Stimulated activated CD8-positive, alpha-beta memory T cell treated with anti-CD3 and anti-CD28 coated beads, Interleukin-7, amount 100 ng/mL, for 1 hour (primary cell): ENCODE results near the gene RBM47.

Source experiments
- DNase-seq, 2 donors: peaks; one replicate each; pipeline ENCODE4 v3.0.0-alpha.2; 2020; ENCODE audit warnings: low read depth in 2 of 2

RBM47 gene

DNA sequence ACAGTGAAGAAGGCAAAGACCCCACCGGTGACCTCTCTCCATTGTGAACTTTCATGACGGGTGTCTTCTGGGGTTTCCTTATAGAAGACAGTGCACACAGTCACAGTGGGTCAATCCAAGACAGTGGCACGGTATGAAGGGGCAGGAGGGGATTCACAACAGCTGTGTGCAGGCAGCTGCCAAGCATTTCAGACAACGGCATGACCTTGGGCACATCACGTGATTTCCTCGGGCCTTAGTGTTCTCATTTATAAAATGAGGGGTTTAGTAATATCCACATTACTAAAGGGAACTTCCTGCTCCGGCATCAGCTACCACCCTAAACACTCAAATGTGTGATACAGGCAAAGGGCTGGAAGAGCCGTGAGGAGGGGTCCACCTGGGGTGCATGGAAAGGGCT, 42.9 kb downstream of the RBM47 start:
- no peak for DNase-seq

DNA sequence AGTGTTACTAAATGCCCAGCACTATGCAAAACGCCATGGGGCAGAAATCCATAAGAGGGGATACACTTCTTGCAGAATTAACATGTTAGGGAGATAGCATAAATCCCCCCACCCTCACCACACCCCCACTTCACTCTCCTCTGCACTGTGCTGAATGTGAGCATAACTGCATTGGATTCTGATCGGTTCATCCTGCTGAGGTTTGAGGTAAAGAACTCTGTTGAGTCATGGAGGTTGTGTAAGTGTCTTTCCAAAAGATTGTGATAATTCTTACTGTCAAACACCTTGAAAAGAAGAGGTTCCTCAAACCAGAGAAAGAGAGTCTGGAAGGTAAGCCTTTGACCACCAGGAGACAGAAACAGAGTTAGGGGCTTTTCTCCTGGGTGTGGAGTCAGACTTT, 43.6 kb downstream of the RBM47 start:
- no peak for DNase-seq

DNA sequence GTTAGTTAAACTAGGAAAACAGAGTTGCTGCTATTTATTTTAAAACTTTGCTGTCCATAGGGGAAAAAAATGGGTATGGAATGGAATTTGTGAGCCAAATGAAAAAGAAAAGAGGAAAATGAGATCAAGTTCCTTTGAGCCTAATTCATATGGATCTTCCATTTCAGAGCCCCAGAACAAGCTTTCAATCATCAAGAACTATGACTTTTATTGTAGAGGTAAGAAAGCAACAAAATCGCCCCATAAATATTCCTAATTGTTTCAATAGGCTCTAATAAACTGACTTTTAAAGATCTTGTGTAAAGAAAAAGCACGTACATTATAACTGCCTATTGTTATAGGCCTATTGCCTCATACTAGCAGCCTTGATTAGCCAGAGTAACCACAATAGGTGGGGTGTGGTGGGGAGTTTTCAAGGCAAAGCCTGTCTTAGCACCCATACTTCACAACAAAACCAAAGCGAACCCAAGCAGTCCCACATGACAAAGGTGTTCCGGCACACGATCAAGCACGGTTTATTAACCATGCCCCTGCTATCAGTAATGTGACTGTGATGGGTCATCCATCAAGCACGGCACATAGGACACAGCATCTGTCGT, 44.4 kb downstream of the RBM47 start:
- no peak for DNase-seq

DNA sequence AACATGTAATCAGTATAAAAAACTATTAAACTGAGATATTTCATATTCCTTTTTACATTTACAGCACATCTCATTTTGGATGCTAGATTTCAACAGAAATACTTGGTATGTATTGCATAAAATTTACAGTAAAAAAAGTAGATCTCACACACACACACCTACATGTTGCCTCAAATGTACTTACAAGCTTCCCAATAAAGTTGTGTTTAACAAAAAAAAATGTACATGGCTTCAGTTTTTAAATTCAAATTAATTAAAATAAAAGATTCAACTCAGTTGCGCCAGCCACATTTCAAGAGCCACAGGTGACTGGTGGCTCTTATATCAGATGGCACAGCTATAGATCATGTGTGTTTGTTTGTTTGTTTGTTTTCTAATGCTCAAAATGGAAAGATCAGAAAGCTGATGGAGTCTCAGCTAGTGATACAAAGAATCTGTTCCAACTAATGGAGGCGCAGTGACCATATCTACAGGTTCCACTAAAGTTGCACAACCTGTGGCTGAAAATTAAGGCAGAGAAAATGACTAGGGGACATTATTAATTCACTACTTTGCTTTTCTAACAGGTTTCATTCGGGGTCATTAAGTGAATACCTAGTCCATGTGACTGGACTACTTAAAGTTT, 45.0 kb downstream of the RBM47 start:
- DNase-seq = no peak

DNA sequence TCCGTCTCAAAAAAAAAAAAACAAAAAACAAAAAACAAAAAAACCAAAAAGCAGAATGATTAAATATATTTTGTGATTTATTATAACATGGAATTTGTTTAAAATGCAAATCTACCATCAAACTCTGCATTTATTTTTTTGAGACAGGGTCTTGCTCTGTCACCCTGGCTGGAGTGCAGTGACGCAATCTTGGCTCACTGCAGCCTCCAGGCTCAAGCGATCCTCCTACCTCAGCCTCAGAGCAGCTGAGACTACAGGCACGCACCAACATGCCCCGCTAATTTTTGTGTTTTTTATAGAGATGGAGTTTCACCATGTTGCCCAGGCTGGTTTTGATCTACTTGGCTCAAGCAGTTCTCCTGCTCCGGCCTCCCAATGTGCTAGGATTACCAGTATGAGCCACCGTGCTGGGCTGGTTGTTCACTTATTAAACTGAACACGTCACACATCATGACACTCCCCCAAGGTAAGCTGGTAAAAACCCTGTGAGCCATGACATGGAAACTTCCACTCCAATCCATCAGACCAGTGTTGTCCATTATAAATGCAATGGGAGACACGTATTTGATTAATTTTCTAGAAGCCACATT, 45.7 kb downstream of the RBM47 start:
- DNase-seq = no peak

DNA sequence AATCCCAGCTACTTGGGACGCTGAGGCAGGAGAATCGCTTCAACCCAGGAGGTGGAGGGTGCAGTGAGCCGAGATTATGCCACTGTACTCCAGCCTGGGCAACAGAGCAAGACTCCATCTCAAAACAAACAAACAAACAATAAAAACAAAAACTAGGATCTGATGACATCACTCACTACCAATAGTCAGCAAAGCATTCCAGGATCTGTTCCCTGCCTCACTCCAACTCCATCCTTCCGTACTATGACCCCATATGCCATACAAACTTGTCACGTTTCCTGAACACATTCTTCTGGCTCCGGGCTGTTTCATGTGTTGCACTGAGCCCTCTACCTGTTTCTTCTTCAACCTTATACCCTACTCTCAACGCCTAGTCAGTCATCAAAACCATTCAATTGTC, 47.3 kb downstream of the RBM47 start:
- no peak for DNase-seq

DNA sequence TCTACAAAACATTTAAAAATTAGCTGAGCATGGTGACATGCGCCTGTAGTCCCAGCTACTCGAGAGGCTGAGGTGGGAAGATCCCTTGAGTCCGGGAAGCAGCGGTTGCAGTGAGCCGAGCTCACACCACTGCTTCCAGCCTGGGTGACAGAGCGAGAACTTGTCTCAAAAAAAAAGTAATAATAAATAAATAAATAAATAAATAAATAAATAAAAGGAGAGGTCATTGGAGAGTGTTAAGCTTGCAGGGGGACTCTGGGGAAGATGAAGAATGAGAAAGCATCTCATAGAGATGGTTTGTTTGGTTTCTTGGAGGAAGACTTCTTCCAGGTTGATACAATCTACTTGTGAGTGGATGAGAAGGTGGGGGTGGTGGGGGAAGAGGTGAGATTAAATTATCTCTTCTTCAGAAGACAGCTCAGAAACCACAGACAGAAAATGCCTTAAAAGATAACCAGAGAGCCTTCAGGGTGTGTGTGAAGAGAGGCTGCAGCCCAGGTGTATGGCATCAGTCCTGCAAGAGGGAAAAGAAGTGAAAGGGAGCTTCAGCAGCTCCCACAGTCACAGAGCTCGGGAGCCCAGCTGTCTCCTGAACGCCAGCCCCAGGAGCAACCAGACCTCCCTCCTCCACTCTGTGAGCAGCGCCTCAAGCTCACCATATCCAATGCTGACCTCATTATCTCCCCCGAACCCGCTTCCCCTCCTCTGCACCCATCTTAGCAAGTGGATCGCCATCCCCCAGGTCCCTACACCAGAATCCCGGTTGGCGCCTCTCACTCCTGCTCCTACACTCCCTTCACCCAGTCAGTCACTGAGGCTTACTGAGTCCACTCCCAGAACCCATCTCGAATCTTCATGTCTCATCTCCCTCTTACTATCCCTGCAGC, 48.2 kb downstream of the RBM47 start:
- no peak for DNase-seq

DNA sequence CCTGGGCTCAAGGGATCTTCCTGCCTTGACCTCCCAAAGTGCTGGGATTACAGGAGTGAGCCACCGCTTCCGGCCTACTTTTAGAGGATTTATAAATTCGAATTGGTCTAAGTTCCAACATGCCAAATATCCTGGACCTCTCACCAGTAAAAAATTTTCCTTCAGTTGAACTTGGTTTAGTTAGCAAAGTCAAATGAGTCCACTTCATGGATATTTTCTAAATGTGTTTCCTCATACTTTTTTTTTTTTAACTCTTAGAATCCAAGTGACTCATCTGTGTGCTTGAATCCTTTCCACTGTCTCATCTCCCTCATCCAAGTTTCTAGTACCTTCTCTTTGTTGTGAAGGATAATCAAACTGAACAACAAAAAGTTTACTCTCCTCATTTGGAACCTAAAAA, 49.7 kb downstream of the RBM47 start:
- no peak for DNase-seq

DNA sequence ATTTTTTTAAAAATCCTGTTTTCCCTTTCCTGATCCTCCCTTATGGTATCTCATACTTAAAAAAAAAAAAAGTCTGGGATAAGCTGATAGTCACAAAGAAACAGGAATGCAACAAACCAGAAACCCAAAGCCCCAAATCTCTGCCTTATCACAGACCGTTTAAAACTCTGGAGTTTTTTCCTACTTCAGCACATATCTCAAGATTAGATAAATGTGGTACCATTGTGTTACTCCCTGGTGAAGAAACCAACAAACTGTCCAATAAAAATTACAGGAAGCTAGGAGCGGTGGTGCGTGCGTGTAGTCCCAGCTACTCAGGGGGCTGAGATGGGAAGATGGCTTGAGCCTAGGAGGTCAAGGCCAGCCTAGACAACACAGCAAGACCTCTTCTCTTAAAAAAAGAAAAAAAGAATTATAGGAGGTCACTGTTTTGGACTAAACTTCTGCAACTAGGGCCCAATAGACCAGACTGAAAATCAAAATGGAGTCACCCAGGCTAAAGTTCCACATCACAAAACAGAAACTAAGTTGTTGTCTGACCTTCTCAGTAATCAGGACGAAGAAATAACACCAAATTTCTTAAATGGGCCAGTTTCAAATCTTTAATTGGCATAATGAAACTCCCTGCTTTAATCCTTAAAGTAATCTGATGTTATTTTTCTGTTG, 51.9 kb downstream of the RBM47 start:
- DNase-seq = no peak

DNA sequence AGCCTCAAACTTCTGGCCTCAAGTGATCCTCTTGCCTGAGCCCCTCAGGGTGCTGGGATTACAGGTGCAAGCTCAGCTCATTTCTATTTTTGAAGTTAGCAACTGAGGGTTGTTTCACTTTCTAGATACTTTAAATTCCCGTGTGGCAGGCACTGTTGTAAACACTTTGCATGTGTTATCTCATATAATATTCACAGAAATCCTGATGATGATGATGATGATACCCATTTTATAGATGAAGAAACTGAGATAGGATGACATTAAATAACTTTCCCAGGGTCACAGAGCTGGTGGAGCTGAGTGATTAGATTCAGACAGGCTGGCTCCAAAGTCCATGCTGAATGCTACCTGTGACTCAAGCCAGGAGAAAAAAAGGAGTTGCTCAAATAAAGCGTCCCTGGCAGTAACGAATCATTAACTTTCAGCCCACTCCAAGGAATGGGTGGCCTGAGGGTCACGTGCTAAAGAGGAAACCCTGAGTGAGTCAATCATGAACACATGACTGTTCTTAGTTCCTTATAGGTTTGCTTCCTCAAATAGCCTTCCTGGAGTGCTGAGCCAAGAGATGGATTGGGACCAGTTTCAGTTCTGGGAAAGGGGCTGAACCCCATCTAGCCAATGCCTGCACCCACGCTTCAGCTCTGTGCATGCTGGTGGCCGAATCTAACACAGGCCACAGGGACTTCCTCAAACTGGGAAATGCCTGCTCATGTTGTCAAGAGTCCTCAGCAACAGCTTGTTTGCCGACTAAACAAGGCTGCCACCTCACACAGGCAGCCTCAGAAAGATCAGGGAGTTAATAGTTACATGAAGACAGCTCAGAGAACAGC, 52.8 kb downstream of the RBM47 start:
- no peak for DNase-seq

DNA sequence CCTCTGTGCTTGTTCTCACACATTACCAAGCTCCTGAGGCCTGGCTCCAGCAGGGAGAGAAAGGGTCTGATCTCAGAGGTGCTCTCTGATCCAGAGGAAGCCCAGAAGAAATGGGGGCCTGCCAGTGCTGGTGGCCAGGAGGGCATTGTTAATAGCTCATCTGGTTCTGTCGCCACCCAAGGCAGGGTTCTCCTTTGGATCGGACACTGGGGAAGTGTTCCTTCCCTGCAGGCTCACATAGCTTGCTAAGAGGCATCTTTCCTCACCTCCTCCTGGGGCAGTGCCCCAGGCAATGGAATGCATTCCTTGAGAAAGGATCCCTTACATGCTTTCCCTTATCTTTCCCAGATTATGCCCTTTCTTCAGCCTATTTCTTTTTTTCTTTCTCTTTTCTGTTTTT, 53.8 kb downstream of the RBM47 start:
- DNase-seq = no peak

DNA sequence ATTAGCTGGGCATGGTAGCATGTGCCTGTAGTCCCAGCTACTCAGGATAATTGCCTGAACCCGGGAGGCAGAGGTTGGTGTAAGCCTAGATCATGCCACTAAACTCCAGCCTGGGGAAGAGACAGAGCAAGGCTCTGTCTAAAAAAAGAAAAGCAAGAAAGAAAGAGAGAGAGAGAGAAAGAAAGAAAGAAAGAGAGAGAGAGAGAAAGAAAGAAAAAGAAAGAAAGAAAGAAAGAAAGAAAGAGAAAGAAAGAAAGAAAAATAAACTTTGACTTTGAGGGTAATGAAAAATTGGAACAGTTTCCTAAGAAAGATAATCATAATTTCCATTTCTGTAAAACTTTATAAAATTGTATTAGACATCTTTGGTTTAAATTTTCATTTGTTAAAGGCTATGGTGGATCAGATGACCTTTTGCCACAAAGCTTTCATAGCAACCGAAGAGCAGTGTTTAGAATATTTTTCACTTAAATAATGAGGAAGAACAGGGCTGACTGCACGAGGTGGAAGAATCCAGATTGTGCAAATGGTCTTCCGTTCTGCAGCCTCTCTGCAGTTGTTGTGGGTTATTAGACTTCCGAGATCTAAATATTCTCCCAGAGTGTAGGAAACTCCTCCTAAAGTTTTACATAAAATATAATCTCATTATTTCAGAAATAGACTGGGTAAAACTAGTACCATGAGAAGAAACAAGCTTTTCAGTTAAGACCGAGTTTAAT, 55.9 kb downstream of the RBM47 start:
- DNase-seq = no peak

DNA sequence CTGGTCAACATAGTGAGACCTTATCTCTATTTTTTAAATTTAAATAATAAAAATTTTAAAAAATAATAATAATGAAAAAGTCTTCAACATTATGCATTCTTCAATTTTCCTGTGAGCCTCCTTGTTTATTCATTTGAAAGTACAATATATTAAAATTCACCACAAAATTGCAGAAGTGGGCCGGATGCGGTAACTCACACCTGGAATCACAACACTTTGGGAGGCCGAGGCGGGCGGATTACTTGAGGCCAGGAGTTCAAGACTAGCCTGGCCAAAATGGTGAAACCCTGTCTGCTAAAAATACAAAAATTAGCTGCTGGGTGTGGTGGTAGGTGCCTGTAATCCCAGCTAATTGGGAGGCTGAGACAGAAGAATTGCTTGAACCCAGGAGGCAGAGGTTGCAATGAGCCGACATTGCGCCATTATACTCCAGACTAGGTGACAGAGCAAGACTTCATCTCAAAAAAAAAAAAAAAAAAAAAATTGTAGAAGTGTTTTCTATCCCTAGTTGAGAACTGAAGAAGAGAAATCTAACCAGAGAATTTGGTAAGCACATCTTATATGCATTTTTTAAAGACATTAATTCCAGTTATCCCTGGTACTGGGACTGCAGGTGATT, 56.9 kb downstream of the RBM47 start:
- DNase-seq = no peak

DNA sequence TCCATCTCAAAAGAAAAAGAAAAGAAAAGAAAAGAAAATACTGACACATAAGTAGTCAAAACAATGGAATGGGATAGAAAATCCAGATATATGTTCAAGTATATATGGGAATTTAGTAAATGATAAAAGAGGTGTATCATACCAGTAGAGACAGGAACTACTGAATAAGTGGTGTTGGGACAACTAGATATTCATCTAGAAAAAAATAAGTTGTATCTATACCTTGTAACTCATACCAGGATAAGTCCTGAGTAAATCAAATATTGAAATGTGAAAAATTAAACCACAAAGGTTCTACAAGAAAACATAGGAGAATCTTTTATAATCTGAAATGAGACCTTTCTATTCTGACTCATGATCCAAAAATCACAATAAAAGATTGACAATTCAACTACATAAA, 58.5 kb downstream of the RBM47 start:
- no peak for DNase-seq

DNA sequence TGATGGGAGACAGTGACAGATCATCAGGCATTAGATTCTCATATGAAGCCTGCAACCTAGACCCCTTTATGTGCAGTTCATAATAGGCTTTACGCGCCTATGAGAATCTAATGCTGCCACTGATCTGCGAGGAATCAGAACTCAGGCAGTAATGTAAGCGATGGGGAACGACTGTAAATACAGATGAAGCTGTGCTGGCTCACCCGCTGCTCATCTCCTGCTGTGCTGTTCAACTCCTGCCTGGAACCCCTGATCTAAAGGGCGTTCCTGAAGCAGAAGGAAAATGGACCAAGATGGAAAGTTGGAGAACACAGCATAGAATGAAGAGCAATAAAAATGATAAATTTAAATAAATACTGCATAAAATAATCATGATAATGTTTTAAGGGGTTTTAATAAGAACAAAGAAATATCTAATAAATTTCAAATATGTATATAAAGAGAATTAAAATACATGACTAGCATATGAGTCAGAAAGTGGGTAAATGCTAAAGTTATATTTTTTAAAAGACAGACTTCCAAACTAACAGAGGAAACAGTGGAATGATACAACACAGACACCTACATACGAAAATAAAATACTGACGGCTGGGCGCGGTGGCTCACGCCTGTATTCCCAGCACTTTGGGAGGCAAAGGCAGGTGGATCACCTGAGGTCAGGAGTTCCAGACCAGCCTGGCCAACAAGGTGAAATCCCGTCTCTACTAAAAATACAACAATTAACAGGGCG, 59.2 kb downstream of the RBM47 start:
- DNase-seq = no peak

DNA sequence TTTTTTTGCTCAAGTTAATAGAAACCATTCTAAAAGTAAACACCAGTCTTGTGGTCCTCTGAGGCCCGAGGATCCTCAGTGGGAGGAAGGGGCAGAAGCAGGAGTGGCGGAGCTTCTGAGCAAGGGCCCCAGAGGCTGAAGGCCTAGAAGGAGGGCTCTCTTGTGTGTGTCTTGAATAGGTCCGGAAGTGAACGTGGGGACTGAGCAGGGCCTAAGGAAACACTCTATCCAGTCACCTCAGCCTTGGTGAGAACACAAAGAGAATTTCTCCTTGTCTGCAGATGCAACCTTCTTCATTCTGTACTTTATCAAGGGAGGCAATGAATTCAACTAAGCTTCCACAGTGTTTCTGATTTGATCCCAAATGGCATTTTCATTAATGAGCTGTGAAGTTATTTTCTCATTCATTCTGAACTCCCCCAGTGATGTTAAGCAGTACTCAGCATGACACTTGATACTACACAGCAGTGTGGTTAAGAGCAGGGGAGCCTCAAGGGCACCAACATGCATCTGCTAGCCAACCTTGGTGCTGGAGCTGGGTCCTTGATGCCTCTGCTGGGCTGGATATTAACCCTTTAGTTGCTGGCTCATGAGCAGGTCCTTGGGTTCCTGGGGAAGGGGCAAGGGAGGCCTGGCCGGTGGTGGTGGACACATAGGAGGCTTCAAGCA, 64.7 kb downstream of the RBM47 start:
- no peak for DNase-seq

DNA sequence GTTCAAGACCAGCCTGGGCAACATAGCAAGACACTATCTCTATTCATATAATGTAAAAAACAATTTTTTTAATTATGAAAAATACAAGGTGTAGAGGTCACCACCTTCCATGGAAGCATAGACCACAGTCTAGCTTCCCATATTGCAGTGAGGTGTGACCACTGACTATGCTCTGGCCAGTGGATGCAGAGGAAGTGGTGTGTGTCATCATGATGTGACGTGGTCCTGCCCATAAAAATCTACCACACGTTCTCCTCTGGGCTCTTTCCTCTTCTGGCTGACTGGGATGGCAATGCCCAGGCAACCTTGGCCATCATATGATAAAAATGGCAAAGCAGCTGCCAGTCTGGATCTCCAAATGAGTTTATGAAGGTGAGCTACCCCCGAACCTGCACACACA, 65.7 kb downstream of the RBM47 start:
- DNase-seq = no peak

DNA sequence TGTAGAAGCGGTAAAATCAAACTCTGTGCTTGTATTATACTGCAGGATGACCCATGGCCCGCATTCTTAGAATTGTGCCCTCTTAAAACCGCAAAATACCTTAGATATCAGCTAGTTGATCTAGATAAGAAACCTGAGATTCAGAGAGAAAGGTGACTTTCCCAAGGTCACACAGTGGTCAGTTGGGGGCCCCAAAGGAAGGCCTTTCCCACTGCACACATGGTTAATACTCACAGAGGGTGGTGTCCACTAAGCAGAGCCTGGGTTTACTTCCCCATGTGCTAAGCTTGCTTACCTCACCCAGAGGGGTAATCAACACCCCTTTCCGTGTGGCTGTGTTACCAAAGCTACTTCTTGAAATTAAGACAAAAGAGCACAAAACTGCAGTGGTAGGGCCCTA, 66.3 kb downstream of the RBM47 start:
- no peak for DNase-seq

DNA sequence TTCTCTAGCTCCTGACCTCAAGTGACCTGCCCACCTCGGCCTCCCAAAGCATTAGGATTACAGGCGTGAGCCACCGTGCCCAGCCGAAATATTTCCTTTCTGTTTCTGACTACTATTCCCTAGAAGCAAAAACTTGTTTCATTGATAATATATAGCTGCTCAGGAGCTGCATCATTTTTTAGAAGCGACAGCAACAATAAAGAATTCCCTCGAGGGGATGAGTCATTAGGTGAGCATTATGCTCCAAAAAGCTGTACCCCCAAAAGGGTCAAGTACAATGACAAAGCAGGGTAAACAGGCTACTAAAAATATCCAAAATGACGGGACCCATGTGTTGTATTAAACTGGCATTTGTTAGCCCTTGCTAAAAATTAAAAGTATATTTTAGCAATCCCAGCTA, 67.0 kb downstream of the RBM47 start:
- DNase-seq = no peak
